Measurements from ENCODE around the gene FAM186B.
"Not testable (repeated sequence)": the region's sequence is repeated elsewhere in the genome, so short reads cannot be mapped to it uniquely, and the experiment has no call there.

The FAM186B gene

GRCh38 chr12:49635656-49636055 is 30.2 kb upstream of the FAM186B start:
- DNase-seq (ENCODE audit: low spot score): no peak

- no peak for DNase-seq (ENCODE audit: low spot score)
These were observed 29.6 kb upstream of the FAM186B start for GRCh38 chr12:49635036-49635435.

GRCh38 chr12:49633703-49634345 is 28.4 kb upstream of the FAM186B start:
- DNase-seq (ENCODE audit: low spot score): no peak

- no peak for DNase-seq (ENCODE audit: low spot score)
These were observed 27.7 kb upstream of the FAM186B start for GRCh38 chr12:49632986-49633702.

- DNase-seq (ENCODE audit: low spot score): no peak
These were observed 27.0 kb upstream of the FAM186B start for GRCh38 chr12:49632401-49632800.

GRCh38 chr12:49631336-49631907 is 26.0 kb upstream of the FAM186B start:
- no peak for DNase-seq (ENCODE audit: low spot score)

- peak; percentile 59 for DNase-seq (ENCODE audit: low spot score)
These were observed 22.4 kb upstream of the FAM186B start for GRCh38 chr12:49627752-49628360.

- DNase-seq (ENCODE audit: low spot score): no peak
These were observed 21.4 kb upstream of the FAM186B start for GRCh38 chr12:49626836-49627235.

- DNase-seq (ENCODE audit: low spot score): peak; percentile 80
These were observed 20.9 kb upstream of the FAM186B start for GRCh38 chr12:49626169-49626835.

GRCh38 chr12:49624921-49625577 is 19.6 kb upstream of the FAM186B start:
- DNase-seq (ENCODE audit: low spot score): peak; percentile 81

GRCh38 chr12:49623142-49623904 is 17.9 kb upstream of the FAM186B start, which contains the start of gene PRPF40B:
PRPF40B (plus strand) TSS chr12:49623561; CDS start chr12:49623591, 30 bp downstream.
- peak; percentile 84 for DNase-seq (ENCODE audit: low spot score)

- peak; percentile 45 for DNase-seq (ENCODE audit: low spot score)
These were observed 17.2 kb upstream of the FAM186B start for GRCh38 chr12:49622501-49623141.

GRCh38 chr12:49621651-49622500 is 16.4 kb upstream of the FAM186B start:
- DNase-seq (ENCODE audit: low spot score): no peak

- DNase-seq (ENCODE audit: low spot score): no peak
These were observed 13.8 kb upstream of the FAM186B start for GRCh38 chr12:49619286-49619685.

GRCh38 chr12:49618576-49618975 is 13.1 kb upstream of the FAM186B start:
- DNase-seq (ENCODE audit: low spot score): no peak

- no peak for DNase-seq (ENCODE audit: low spot score)
These were observed 11.2 kb upstream of the FAM186B start for GRCh38 chr12:49616533-49617219.

- peak; percentile 29 for DNase-seq (ENCODE audit: low spot score)
These were observed 10.3 kb upstream of the FAM186B start for GRCh38 chr12:49615725-49616124.

- no peak for DNase-seq (ENCODE audit: low spot score)
These were observed 6.8 kb upstream of the FAM186B start for GRCh38 chr12:49612210-49612609.

GRCh38 chr12:49610785-49611184 is 5.3 kb upstream of the FAM186B start:
- not testable (repeated sequence) for DNase-seq (ENCODE audit: low spot score)

Data from kidney tubule cell (primary cell).